ENCODE results near the gene SS18L1. TPM values are rescaled to one million over a fixed set of nuclear protein-coding genes. Genes with fewer than 3 reads are reported as not detected.

The SS18L1 gene
- polyA plus RNA-seq, 6 donors from 2014 or later, result 0.41 to 1.7 (median 1.2) TPM; not detected in 1

DNA sequence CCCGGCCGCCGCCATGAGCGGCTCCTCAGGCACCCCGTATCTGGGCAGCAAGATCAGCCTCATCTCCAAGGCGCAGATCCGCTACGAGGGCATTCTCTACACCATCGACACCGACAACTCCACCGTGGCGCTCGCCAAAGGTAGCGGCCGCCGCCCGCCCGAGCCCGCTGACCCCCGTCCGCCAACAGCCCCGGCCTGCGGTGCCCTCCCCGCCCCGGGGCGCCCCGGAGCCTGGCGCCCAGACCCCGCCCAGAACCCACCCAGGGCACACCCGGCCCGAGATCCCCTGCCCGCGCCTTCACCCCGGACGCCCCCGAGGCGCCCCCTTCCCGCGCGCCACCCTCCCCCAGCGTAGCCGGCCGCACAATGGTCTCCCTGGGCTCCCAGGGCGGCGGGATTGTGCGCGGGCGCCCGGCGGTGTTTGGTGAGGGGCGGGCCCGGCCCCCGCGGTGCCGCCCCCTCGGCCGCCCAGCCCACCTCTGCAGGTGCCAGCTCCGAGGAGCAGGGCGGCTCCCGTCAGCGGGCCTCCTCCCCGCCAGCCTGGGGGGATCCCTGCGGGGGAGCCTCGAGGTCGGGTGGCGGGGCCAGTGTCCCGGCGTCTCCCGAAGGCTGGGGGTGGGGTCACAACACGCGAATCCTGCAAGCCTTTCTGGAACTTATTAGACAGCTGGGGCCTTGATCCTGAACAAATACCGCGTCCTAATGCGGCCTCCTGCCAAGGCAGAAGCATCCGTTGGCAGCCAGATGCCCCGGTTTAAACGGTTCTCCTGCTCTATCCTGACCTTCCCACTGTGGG, 20.7 kb upstream of the SS18L1 start:
- Mint-ChIP-seq H3K27ac (peak overlapping the region in 5 of 6 donors; percentile 54 to 94 (median 75)), H3K4me1 (peaks cover 13 to 40% (median 24%) of the 10 kb centered on the region in 3 donors), H3K27me3 (peaks cover 0 to 5% (median 0%) of the 10 kb centered on the region in 3 donors), H3K9me3 (no peaks in the 10 kb centered on the region), H3K4me3 (peak overlapping the region; percentile 78 to 95 (median 88)), H3K36me3 (peaks cover 8 to 10% of the 10 kb centered on the region in 2 donors)
- ATAC-seq (ENCODE audit: low read depth in 2 of 2) (peak; percentile 19 to 29), DNase-seq (peak; percentile 58)

DNA sequence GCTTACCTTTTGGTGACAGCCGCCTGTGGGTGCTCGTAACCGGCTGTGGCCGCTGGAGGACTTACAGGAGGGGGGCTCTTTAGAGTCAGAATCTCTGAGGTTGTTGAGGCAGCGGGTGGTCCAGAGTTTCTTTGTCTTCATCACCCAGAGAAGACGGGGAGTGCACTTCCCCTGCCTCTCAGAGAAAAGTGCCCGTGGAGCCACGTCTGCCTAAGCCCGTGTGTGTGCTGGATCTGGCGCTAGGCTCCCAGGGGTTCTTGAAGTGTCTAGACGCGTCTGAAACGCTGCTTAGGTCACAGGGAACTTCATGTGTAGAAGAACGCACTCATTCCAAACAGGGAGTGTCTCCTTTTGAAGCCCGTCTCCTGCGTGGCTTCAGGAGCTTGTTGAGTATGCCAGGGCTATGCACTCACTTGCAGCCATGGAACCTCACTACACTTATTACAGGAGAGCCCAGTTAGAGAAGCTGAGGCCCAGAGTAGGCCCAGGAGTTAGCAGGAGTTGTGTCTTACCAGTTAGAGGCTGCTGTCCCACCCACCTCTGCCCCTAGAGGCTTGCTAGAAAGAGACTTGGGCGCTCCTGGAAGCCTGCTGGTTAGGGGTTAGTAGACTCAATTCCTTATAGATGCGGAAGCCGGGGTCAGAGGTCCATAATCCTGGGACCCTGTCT, 20.0 kb upstream of the SS18L1 start:
- peaks cover 11 to 15% of the 10 kb centered on the region in 2 donors for H3K36me3 Mint-ChIP-seq
- H3K9me3 Mint-ChIP-seq, result no peaks in the 10 kb centered on the region
- H3K27me3 Mint-ChIP-seq, result peaks cover 0 to 5% (median 0%) of the 10 kb centered on the region in 3 donors
- DNase-seq, result no peak
- H3K4me1 Mint-ChIP-seq, result peaks cover 18 to 46% (median 32%) of the 10 kb centered on the region in 3 donors
- H3K27ac Mint-ChIP-seq, result peak overlapping the region in 5 of 6 donors; percentile 54 to 94 (median 75)
- H3K4me3 Mint-ChIP-seq, result peak overlapping the region; percentile 78 to 95 (median 88)
- ATAC-seq (ENCODE audit: low read depth in 2 of 2), result no peak

DNA sequence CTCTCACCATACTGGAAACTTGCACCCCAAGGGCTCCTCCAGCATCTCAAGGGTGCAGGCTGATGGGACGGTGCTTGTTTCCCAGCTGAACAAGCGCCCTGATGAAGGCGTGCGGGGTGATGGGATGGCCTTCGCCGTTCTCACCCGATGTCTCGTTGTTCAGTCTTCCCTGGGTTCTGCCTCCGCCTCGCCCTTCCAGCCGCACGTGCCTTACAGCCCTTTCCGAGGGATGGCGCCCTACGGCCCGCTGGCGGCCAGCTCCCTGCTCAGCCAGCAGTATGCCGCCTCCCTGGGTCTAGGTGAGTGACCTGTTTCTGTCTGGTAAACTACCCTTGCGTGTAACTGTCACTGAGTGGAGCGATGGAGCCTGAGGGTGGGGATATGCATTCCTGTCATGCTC, 17.4 kb upstream of the SS18L1 start:
- DNase-seq, result no peak
- Mint-ChIP-seq H3K9me3 (no peaks in the 10 kb centered on the region), H3K4me1 (peaks cover 24 to 59% (median 45%) of the 10 kb centered on the region in 3 donors), H3K27me3 (no peaks in the 10 kb centered on the region), H3K4me3 (peak overlapping the region in 1 of 8 donors; percentile 52), H3K27ac (no peak overlapping the region), H3K36me3 (peaks cover 14 to 21% of the 10 kb centered on the region in 2 donors)
- no peak for ATAC-seq (ENCODE audit: low read depth in 2 of 2)

DNA sequence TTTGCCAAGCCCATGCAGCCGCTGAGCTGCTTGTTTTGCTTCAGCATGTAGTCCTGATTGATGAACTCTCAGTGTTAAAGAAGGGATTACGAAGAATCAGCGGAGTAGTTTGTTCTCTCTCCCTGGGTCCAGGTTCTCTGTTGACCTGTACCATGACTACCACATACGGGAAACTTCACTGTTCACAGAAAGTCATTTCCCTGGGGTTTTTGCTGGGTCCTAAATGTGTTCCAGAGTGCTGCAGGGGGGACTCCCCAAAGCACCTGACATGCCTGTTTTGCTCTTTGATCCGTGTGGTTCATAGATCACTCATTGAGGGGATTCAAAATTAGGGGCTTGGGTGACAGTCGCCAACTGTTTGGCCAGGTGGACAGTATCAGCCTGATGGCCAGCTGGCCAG, 15.8 kb upstream of the SS18L1 start:
- H3K4me1 Mint-ChIP-seq, result peaks cover 33 to 70% (median 56%) of the 10 kb centered on the region in 3 donors
- no peak for DNase-seq
- ATAC-seq (ENCODE audit: low read depth in 2 of 2), result no peak
- peak overlapping the region in 1 of 8 donors; percentile 52 for H3K4me3 Mint-ChIP-seq
- peak overlapping the region in 2 of 6 donors; percentile 69 to 92 for H3K27ac Mint-ChIP-seq
- no peaks in the 10 kb centered on the region for H3K27me3 Mint-ChIP-seq
- H3K36me3 Mint-ChIP-seq, result peaks cover 20 to 22% of the 10 kb centered on the region in 2 donors
- H3K9me3 Mint-ChIP-seq, result no peaks in the 10 kb centered on the region

DNA sequence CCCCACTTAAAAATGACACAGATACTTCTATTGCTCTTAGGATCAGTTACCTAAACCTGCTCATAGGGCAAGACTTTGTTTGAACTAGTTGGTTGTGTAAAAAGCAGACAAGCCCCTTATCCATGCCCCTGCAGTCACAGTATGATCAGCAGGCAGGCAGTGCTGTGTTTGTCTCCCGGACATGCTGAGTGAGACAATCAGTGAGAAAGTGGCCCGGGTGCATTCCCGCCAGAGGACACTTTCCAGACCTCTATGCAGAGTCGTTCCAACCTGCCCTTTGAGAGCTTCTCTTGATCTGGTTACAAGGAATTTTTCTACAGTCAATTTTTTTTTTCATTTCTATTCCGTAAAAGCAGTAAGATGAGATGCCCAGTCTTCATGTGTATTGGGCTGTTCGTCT, 15.1 kb upstream of the SS18L1 start:
- ATAC-seq (ENCODE audit: low read depth in 2 of 2) (no peak), DNase-seq (no peak)
- H3K4me1 Mint-ChIP-seq, result peaks cover 31 to 71% (median 56%) of the 10 kb centered on the region in 3 donors
- peak overlapping the region in 1 of 6 donors; percentile 16 for H3K27ac Mint-ChIP-seq
- no peaks in the 10 kb centered on the region for H3K27me3 Mint-ChIP-seq
- H3K9me3 Mint-ChIP-seq, result no peaks in the 10 kb centered on the region
- H3K36me3 Mint-ChIP-seq, result peaks cover 20 to 22% of the 10 kb centered on the region in 2 donors
- H3K4me3 Mint-ChIP-seq, result peak overlapping the region in 2 of 8 donors; percentile 52 to 53

DNA sequence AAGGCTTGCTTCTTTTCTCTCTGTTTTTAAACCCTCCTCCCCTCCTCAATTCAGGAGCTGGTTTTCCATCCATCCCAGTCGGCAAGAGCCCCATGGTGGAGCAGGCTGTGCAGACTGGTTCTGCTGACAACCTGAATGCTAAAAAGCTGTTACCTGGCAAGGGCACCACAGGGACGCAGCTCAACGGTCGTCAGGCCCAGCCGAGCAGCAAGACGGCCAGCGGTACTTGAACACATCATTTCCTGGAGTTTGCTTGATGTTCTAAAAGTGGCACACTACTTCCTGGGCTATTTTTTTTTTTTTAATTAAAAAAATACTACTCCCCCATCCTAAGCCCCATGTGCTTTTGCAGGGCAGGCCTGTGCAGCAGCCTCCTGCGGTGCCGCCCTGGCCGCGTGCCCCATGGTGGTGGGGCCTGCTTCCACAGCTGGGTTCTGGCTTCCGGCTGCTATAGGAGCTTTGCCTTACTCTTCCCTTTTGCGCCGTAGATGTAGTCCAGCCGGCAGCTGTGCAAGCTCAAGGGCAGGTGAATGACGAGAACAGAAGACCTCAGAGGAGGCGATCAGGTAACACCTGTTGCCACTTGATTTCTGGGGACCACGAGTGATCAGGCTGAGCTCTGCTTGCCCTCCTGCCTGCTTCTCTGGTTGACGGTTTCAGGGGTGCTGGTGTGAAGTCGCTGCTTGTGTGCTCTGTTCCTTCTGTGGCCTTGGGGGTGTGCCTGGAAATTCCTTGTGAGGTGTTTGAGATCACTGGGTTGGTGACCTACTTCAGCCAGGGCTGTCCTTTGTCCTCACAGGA, 13.6 kb upstream of the SS18L1 start:
- Mint-ChIP-seq H3K9me3 (no peaks in the 10 kb centered on the region), H3K27ac (peak overlapping the region; percentile 41 to 96 (median 80)), H3K4me3 (peak overlapping the region in 6 of 8 donors; percentile 38 to 67 (median 58)), H3K4me1 (peaks cover 24 to 64% (median 48%) of the 10 kb centered on the region in 3 donors), H3K36me3 (peaks cover 20 to 22% of the 10 kb centered on the region in 2 donors), H3K27me3 (no peaks in the 10 kb centered on the region)
- peak; percentile 28 to 49 for ATAC-seq (ENCODE audit: low read depth in 2 of 2)
- DNase-seq, result no peak

DNA sequence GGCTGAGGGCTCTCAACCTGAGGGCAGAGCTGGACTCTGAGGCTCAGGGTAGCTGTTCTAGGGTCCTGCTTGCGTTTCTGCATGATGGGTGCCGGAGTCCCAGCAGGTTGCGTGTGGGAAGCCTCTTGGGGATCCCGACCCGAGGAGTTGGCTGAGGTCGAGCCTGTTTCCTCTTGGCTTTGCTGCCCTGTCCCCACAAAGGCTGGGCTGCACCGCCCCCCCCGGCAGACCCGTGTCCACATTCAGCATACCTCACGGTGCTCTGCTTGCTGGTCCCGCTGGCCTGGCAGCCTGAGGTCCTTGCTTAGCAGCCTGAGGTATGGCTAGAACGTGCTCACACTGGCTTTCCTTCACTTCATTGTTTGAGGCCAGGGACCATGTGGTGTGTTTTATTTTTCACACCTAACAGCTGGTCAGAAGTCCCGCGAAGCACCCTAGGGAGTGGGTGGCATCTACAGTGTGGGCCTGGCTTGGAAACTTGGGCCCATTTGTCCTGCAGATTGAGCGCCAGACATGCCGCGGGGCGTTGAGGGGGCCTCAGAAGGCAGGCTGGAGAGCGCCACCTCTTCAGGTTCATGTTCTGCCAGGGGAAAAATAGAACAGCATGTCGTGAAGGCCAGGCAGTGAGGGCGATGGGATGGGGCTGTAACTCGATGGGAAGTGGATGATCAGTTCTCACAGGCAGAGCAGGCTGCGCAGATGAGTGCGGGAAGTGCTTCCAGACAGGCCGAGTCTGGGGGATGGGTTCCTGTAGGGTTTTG, 11.8 kb upstream of the SS18L1 start:
- DNase-seq (no peak), ATAC-seq (ENCODE audit: low read depth in 2 of 2) (no peak)
- peak overlapping the region in 3 of 6 donors; percentile 36 to 94 (median 78) for H3K27ac Mint-ChIP-seq
- H3K4me1 Mint-ChIP-seq, result peaks cover 28 to 61% (median 54%) of the 10 kb centered on the region in 3 donors
- H3K36me3 Mint-ChIP-seq, result peaks cover 27 to 29% of the 10 kb centered on the region in 2 donors
- H3K27me3 Mint-ChIP-seq, result no peaks in the 10 kb centered on the region
- H3K4me3 Mint-ChIP-seq, result peak overlapping the region in 5 of 8 donors; percentile 32 to 77 (median 71)
- no peaks in the 10 kb centered on the region for H3K9me3 Mint-ChIP-seq

DNA sequence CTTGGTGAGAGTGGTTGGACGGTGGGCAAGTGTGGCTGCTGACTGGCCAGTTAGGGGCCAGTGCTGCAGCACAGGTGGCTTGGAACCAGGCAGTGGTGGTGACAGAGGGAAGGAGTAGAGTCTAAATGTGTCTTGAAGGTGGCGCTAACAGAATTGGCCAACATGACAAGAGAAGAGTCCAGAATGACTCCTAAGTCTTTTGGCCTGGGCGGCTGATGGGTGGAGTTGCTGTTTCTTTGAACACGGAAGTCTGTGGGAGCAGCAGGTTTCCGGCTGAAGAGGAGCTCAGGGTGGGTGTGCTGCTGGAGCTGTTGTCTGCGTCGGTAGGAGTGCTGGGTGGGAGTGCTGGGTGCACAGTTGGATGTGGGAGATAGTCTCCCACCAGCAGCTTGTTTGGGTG, 11.1 kb upstream of the SS18L1 start:
- H3K36me3 Mint-ChIP-seq, result peaks cover 23 to 28% of the 10 kb centered on the region in 2 donors
- H3K9me3 Mint-ChIP-seq, result no peaks in the 10 kb centered on the region

DNA sequence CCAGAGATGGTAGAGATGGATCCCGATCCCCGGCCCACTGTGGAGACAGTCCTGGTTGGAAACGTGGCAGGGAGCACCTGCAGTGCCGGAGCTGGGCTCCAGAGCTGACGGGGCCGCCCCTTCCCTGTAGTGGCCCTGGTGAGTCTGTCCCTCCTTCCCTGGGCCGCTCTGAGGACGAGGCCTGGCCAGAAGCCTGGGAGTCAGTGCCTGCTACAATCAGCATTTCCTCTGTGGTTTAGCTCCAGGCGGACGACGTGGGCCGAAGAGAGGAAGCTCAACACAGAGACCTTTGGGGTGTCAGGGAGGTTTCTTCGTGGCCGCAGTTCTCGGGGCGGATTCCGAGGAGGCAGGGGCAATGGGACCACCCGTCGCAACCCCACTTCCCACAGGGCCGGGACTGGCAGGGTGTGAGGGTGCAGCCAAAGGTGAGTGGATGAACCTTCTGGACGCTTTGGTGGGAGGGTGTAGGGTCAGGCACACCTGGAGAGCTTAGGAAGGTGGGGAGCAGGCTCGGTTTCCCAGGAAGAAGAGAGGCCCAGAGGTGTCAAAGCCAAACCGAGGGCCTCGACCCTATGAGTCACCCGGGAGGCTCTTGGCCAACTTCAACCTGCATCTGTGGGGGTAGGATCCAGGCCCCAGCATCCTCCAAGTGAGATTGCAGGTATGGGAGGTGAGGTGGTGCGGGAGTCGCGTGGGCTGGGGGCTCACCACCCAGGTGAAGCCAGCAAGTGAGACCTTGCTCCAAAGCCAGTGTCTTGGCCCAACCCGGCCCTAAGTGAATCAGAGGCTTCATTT, 10.3 kb upstream of the SS18L1 start:
- peaks cover 27 to 28% of the 10 kb centered on the region in 2 donors for H3K36me3 Mint-ChIP-seq
- no peaks in the 10 kb centered on the region for H3K9me3 Mint-ChIP-seq
- H3K4me3 Mint-ChIP-seq, result no peak overlapping the region
- H3K27ac Mint-ChIP-seq, result peak overlapping the region in 3 of 6 donors; percentile 59 to 81 (median 59)
- DNase-seq (no peak), ATAC-seq (ENCODE audit: low read depth in 2 of 2) (no peak)
- H3K4me1 Mint-ChIP-seq, result peaks cover 28 to 64% (median 48%) of the 10 kb centered on the region in 3 donors
- H3K27me3 Mint-ChIP-seq, result no peaks in the 10 kb centered on the region

More for the DNA sequence above, 11.1 kb upstream of the SS18L1 start:
- Mint-ChIP-seq H3K27me3 (no peaks in the 10 kb centered on the region), H3K4me3 (peak overlapping the region in 6 of 8 donors; percentile 38 to 77 (median 58)), H3K27ac (peak overlapping the region in 4 of 6 donors; percentile 36 to 94 (median 82)), H3K4me1 (peaks cover 27 to 63% (median 57%) of the 10 kb centered on the region in 3 donors)
- DNase-seq, result no peak
- ATAC-seq (ENCODE audit: low read depth in 2 of 2), result no peak

DNA sequence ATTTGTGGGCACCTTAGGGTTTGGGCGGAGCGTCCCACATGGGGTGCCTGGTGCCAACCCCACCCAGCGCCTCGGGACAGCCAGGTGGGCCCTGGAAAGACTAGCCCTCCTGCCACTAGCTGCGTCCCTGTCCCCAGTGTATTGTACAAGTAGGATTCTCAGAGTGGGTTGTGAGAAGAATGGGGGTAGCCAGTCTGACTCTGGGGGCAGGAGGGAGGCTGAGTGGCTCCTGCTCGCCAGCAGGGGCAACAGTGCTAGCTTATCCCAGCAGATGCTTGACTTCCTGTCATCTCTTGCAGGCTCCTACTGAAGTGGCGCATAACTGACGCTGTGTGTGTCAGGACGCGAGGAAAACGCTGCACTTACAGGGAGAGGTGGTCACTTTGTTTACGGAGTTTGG, 9.7 kb upstream of the SS18L1 start:
- ATAC-seq (ENCODE audit: low read depth in 2 of 2) (no peak), DNase-seq (no peak)
- Mint-ChIP-seq H3K27ac (peak overlapping the region in 2 of 6 donors; percentile 59 to 81), H3K9me3 (no peaks in the 10 kb centered on the region), H3K27me3 (no peaks in the 10 kb centered on the region), H3K36me3 (peaks cover 24 to 25% of the 10 kb centered on the region in 2 donors), H3K4me3 (peak overlapping the region in 1 of 8 donors; percentile 3), H3K4me1 (peaks cover 29 to 60% (median 42%) of the 10 kb centered on the region in 3 donors)

DNA sequence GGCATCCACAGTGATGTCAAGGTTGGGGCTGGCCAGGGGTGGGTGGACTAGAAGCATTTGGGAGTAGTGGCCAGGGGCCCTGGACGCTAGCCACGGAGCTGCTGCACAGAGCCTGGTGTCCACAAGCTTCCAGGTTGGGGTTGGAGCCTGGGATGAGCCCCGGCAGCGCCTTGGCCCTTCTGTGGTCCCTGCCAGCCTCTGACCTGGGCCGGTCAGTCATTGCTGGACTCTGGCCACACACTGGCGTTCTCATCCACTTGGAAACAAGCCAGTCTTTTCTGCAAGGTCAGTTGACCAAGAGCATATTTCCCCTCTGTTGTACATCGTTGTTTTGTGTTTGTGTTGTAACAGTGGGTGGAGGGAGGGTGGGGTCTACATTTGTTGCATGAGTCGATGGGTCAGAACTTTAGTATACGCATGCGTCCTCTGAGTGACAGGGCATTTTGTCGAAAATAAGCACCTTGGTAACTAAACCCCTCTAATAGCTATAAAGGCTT, 8.8 kb upstream of the SS18L1 start:
- H3K4me1 Mint-ChIP-seq, result peaks cover 29 to 52% (median 35%) of the 10 kb centered on the region in 3 donors
- no peaks in the 10 kb centered on the region for H3K27me3 Mint-ChIP-seq
- H3K4me3 Mint-ChIP-seq, result no peak overlapping the region
- H3K27ac Mint-ChIP-seq, result peak overlapping the region in 1 of 6 donors; percentile 36
- peaks cover 23 to 25% of the 10 kb centered on the region in 2 donors for H3K36me3 Mint-ChIP-seq
- ATAC-seq (ENCODE audit: low read depth in 2 of 2), result no peak
- DNase-seq, result no peak
- H3K9me3 Mint-ChIP-seq, result no peaks in the 10 kb centered on the region
